MCF 10A (cell line): Measurements from ENCODE around the gene KRT80. TPM values are rescaled to one million over a fixed set of nuclear protein-coding genes. Genes with fewer than 3 reads are reported as not detected.
A peak's percentile ranks its signal among the peaks of the same experiment; 100 is the strongest.

Source experiments
- BruUV-seq: library from RNA; stranded (reverse); fragments of 400-500 nt; replicated peaks from 2 replicates; lab custom pipeline; 2021; lab: Mats Ljungman, UMichigan
- CTCF ChIA-PET: fragments of 300-600 bp; sonication (Branson Sonifier 250); formaldehyde crosslinking; extraction: SDS; loops from one replicate; lab custom pipeline; 2021; ENCODE audit warnings: antibody characterized with exemption, inconsistent platforms; lab: Yijun Ruan, JAX
- POLR2A ChIA-PET: fragments of 300-600, 350-650 bp; sonication (Branson Sonifier 250); formaldehyde crosslinking; extraction: SDS; loops from one replicate; lab custom pipeline; 2020; ENCODE audit warnings: antibody characterized with exemption, inconsistent platforms; lab: Yijun Ruan, JAX
- DNase-seq: peaks from one replicate; pipeline ENCODE4 v3.0.0-alpha.2; 2018; ENCODE audit not compliant: unreplicated experiment
- H3K27ac Mint-ChIP-seq: one replicate; pipeline ENCODE4 v1.8.0; 2022; ENCODE audit warnings: mild to moderate bottlenecking, low read depth, mixed read lengths; ENCODE audit not compliant: unreplicated experiment
- H3K27me3 Mint-ChIP-seq: one replicate; pipeline ENCODE4 v1.8.0; 2022; ENCODE audit warnings: mixed read lengths; ENCODE audit not compliant: insufficient read depth, unreplicated experiment
- H3K36me3 Mint-ChIP-seq: one replicate; pipeline ENCODE4 v1.8.0; 2022; ENCODE audit warnings: mild to moderate bottlenecking, moderate library complexity, mixed read lengths; ENCODE audit not compliant: insufficient read depth, unreplicated experiment
- H3K4me1 Mint-ChIP-seq: one replicate; pipeline ENCODE4 v1.8.0; 2022; ENCODE audit warnings: mixed read lengths; ENCODE audit not compliant: insufficient read depth, unreplicated experiment
- H3K4me3 Mint-ChIP-seq: one replicate; pipeline ENCODE4 v1.8.0; 2022; ENCODE audit warnings: mild to moderate bottlenecking, moderate library complexity, mixed read lengths; ENCODE audit not compliant: unreplicated experiment
- H3K9me3 Mint-ChIP-seq: one replicate; pipeline ENCODE4 v1.8.0; 2022; ENCODE audit warnings: mixed read lengths; ENCODE audit not compliant: unreplicated experiment
- CTCF ChIP-seq: fragments of 200-600 bp; IDR thresholded peaks from one replicate; pipeline ENCODE4 v1.8.0; 2022; ENCODE audit warnings: antibody characterized with exemption, mild to moderate bottlenecking; ENCODE audit not compliant: unreplicated experiment
- intact Hi-C: fragments of 100-400 bp; cut with micrococcal nuclease; formaldehyde crosslinking; loops from 2 replicates; pipeline ENCODE4 v1.14.1; 2022
- total RNA-seq: library from RNA; stranded (reverse); gene quantifications from 2 replicates; pipeline ENCODE4 v1.2.3, GENCODE V29; 2022

The KRT80 gene
- total RNA-seq, 1 experiment from 2014 or later, result 27.4 TPM

- CTCF ChIA-PET, result interaction anchor here (0.7 to 2.1 kb wide), 3 partner anchors 11 to 78 kb away, joined by 3 to 6 read pairs (median 3); no protein-coding TSS in a partner anchor
- Mint-ChIP-seq H3K36me3 (peaks cover 6% of the 10 kb centered on the region), H3K9me3 (no peaks in the 10 kb centered on the region), H3K4me3 (no peak overlapping the region), H3K4me1 (peaks cover 51% of the 10 kb centered on the region), H3K27me3 (no peaks in the 10 kb centered on the region), H3K27ac (no peak overlapping the region)
- DNase-seq, result no peak
- no TSS peak for BruUV-seq
- intact Hi-C loops, result no loop called here
- TF ChIP-seq CTCF, result no peak
- POLR2A ChIA-PET, result interaction anchor here (2.1 kb wide), 1 partner anchor 9 kb away, joined by 10 read pairs; the partner anchor contains the start of gene KRT80
Observed at GRCh38 chr12:52201451-52201839, 9.6 kb upstream of the KRT80 start.

GRCh38 chr12:52200781-52201450 lies 9.1 kb upstream of the KRT80 start:
- no peak overlapping the region for H3K4me3 Mint-ChIP-seq
- no peak for TF ChIP-seq CTCF
- ChIA-PET POLR2A (interaction anchor here (1.4 to 2.1 kb wide), 3 partner anchors 9 to 46 kb away, joined by 4 to 10 read pairs (median 5); partner anchors contain the start of gene KRT80), CTCF (interaction anchor here (0.7 to 2.1 kb wide), 4 partner anchors 12 to 78 kb away, joined by 3 to 6 read pairs (median 4); no protein-coding TSS in a partner anchor)
- no peaks in the 10 kb centered on the region for H3K9me3 Mint-ChIP-seq
- H3K4me1 Mint-ChIP-seq, result peaks cover 48% of the 10 kb centered on the region
- no peak overlapping the region for H3K27ac Mint-ChIP-seq
- H3K36me3 Mint-ChIP-seq, result peaks cover 6% of the 10 kb centered on the region
- intact Hi-C loops, result no loop called here
- no peak for DNase-seq
- no TSS peak for BruUV-seq
- no peaks in the 10 kb centered on the region for H3K27me3 Mint-ChIP-seq

- TF ChIP-seq CTCF, result no peak
- no TSS peak for BruUV-seq
- no peak overlapping the region for H3K27ac Mint-ChIP-seq
- no peak overlapping the region for H3K4me3 Mint-ChIP-seq
- no peaks in the 10 kb centered on the region for H3K9me3 Mint-ChIP-seq
- H3K27me3 Mint-ChIP-seq, result no peaks in the 10 kb centered on the region
- CTCF ChIA-PET, result interaction anchor here (2.0 to 2.1 kb wide), 2 partner anchors 15 to 79 kb away, joined by 6 read pairs; no protein-coding TSS in a partner anchor
- H3K36me3 Mint-ChIP-seq, result peaks cover 6% of the 10 kb centered on the region
- POLR2A ChIA-PET, result interaction anchor here (0.8 to 1.7 kb wide), 4 partner anchors 10 to 81 kb away, joined by 3 to 5 read pairs (median 4); no protein-coding TSS in a partner anchor
- intact Hi-C loops, result no loop called here
- H3K4me1 Mint-ChIP-seq, result peaks cover 50% of the 10 kb centered on the region
- DNase-seq, result no peak
Observed at GRCh38 chr12:52200086-52200780, 8.4 kb upstream of the KRT80 start.

- DNase-seq, result no peak
- POLR2A ChIA-PET, result interaction anchor here (0.7 to 1.7 kb wide), 6 partner anchors 11 to 82 kb away, joined by 3 to 5 read pairs (median 4); no protein-coding TSS in a partner anchor
- intact Hi-C loops, result no loop called here
- CTCF ChIA-PET, result interaction anchor here (0.7 to 2.0 kb wide), 2 partner anchors 16 to 128 kb away, joined by 3 to 6 read pairs; no protein-coding TSS in a partner anchor
- no peaks in the 10 kb centered on the region for H3K27me3 Mint-ChIP-seq
- no TSS peak for BruUV-seq
- no peaks in the 10 kb centered on the region for H3K9me3 Mint-ChIP-seq
- no peak for TF ChIP-seq CTCF
- H3K4me3 Mint-ChIP-seq, result no peak overlapping the region
- H3K36me3 Mint-ChIP-seq, result peaks cover 6% of the 10 kb centered on the region
- H3K27ac Mint-ChIP-seq, result peak overlapping the region; percentile 73
- H3K4me1 Mint-ChIP-seq, result peaks cover 58% of the 10 kb centered on the region
Observed at GRCh38 chr12:52199294-52199919, 7.6 kb upstream of the KRT80 start.
